HG03342 (cell line): ENCODE data around the gene NUP54.

Experiments used
- ATAC-seq: cut with Tn5 transposase; IDR thresholded peaks from one replicate; pipeline ENCODE4 v1.9.1; 2021; ENCODE audit warnings: mild to moderate bottlenecking, moderate library complexity; ENCODE audit not compliant: unreplicated experiment

The NUP54 gene

GRCh38 chr4:76074468-76074867 is 73.7 kb downstream of the NUP54 start, which contains the start of gene ART3:
TSS of gene ART3 (plus strand) at chr4:76074709. CDS start at chr4:76075890, 1,181 bp downstream.
- no peak for ATAC-seq

GRCh38 chr4:76072760-76073159 is 75.4 kb downstream of the NUP54 start:
- no peak for ATAC-seq

GRCh38 chr4:76067652-76068286 is 80.4 kb downstream of the NUP54 start:
- no peak for ATAC-seq

DNA sequence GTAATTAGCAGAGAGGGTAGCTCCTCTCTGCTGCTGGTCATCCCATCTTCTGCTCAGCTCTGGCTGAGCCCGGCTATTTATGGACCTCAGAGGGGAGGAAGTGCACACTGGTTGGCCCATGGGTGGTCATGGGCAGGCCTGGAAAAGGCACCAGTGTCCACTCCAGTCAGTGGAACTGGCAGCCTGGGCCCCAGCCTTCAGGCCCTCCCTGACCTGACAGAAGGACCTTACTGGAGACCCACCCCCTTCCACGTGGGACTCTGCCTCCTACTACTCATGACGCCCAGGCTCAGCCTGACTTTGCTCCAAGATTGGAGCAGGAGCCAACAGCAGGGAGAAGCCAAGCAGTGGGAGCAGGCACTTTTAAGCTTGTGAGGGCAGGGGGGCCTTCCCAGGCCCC is 81.7 kb downstream of the NUP54 start:
- ATAC-seq = no peak
